IPS DF 6.9 (cell line): ENCODE data around the gene ITGB7.
A peak's percentile ranks its signal among the peaks of the same experiment; 100 is the strongest.

Source experiments
- DNase-seq: peaks from one replicate; pipeline ENCODE4 v3.0.0-alpha.2; 2013; ENCODE audit warnings: low read depth, low spot score
- H3K27ac ChIP-seq: one replicate; pipeline ENCODE4 v1.5.1; 2013; ENCODE audit warnings: low read length, control low read depth
- H3K27me3 ChIP-seq: 2 replicates; pipeline ENCODE4 v1.6.1; 2013; ENCODE audit warnings: mild to moderate bottlenecking, low read length; ENCODE audit not compliant: control insufficient read depth, insufficient read depth
- H3K36me3 ChIP-seq: 2 replicates; pipeline ENCODE4 v1.6.1; 2013; ENCODE audit warnings: low read length; ENCODE audit not compliant: control insufficient read depth, insufficient read depth
- H3K4me1 ChIP-seq: 2 replicates; pipeline ENCODE4 v1.6.1; 2013; ENCODE audit warnings: low read length; ENCODE audit not compliant: control insufficient read depth, insufficient read depth
- H3K4me3 ChIP-seq: 2 replicates; pipeline ENCODE4 v1.5.1; 2013; ENCODE audit warnings: mild to moderate bottlenecking, low read length
- H3K9me3 ChIP-seq: 2 replicates; pipeline ENCODE4 v1.6.1; 2013; ENCODE audit warnings: low read length, inconsistent platforms; ENCODE audit not compliant: control insufficient read depth, insufficient read depth
- WGBS: extraction: QIAGEN DNeasy Blood & Tissue Kit; methylation state at CpG from one replicate; pipeline ENCODE4 v1.1.7; 2013; ENCODE audit warnings: mixed read lengths, missing lambda C conversion rate; ENCODE audit not compliant: insufficient read length, insufficient coverage; 5-methylcytosine and 5-hydroxymethylcytosine counted together

The ITGB7 gene

GRCh38 chr12:53239643-53240258, 32.7 kb upstream of the ITGB7 start:
- DNase-seq = no peak
- WGBS = no CpG with 5 or more reads among the region's 10 CpGs
- Histone ChIP-seq H3K4me3 (no peak overlapping the region), H3K36me3 (no peaks in the 10 kb centered on the region), H3K27me3 (no peaks in the 10 kb centered on the region), H3K9me3 (no peaks in the 10 kb centered on the region), H3K4me1 (peaks cover 12% of the 10 kb centered on the region), H3K27ac (no peak overlapping the region)

- Histone ChIP-seq H3K27ac (no peak overlapping the region), H3K36me3 (no peaks in the 10 kb centered on the region), H3K27me3 (no peaks in the 10 kb centered on the region), H3K4me1 (peaks cover 23% of the 10 kb centered on the region), H3K4me3 (no peak overlapping the region), H3K9me3 (no peaks in the 10 kb centered on the region)
- DNase-seq = no peak
- WGBS = no CpG with 5 or more reads among the region's 1 CpG
Observed at GRCh38 chr12:53236443-53237111, 29.5 kb upstream of the ITGB7 start.

- Histone ChIP-seq H3K4me1 (peaks cover 23% of the 10 kb centered on the region), H3K4me3 (no peak overlapping the region), H3K36me3 (no peaks in the 10 kb centered on the region), H3K27me3 (no peaks in the 10 kb centered on the region), H3K27ac (no peak overlapping the region), H3K9me3 (no peaks in the 10 kb centered on the region)
- DNase-seq = no peak
- no CpG with 5 or more reads among the region's 9 CpGs for WGBS
Observed at GRCh38 chr12:53235742-53236442, 28.8 kb upstream of the ITGB7 start.

- Histone ChIP-seq H3K4me1 (peaks cover 25% of the 10 kb centered on the region), H3K27ac (no peak overlapping the region)
- no CpG with 5 or more reads among the region's 3 CpGs for WGBS
Observed at GRCh38 chr12:53235164-53235563, 28.1 kb upstream of the ITGB7 start.

GRCh38 chr12:53234271-53234914, 27.3 kb upstream of the ITGB7 start:
- no peaks in the 10 kb centered on the region for H3K9me3 ChIP-seq
- no peaks in the 10 kb centered on the region for H3K27me3 ChIP-seq
- no peak overlapping the region for H3K27ac ChIP-seq
- no peak overlapping the region for H3K4me3 ChIP-seq
- no peak for DNase-seq
- no peaks in the 10 kb centered on the region for H3K36me3 ChIP-seq
- peaks cover 27% of the 10 kb centered on the region for H3K4me1 ChIP-seq
- no CpG with 5 or more reads among the region's 12 CpGs for WGBS

More at GRCh38 chr12:53235164-53235563, 28.1 kb upstream of the ITGB7 start:
- DNase-seq = no peak
- no peak overlapping the region for H3K4me3 ChIP-seq
- H3K36me3 ChIP-seq = no peaks in the 10 kb centered on the region
- no peaks in the 10 kb centered on the region for H3K27me3 ChIP-seq
- no peaks in the 10 kb centered on the region for H3K9me3 ChIP-seq

GRCh38 chr12:53233671-53234121, 26.6 kb upstream of the ITGB7 start:
- no peak for DNase-seq
- H3K27me3 ChIP-seq = no peaks in the 10 kb centered on the region
- no peaks in the 10 kb centered on the region for H3K9me3 ChIP-seq
- no peaks in the 10 kb centered on the region for H3K36me3 ChIP-seq
- H3K27ac ChIP-seq = no peak overlapping the region
- H3K4me3 ChIP-seq = no peak overlapping the region
- WGBS = no CpG with 5 or more reads among the region's 7 CpGs
- H3K4me1 ChIP-seq = peaks cover 27% of the 10 kb centered on the region

GRCh38 chr12:53232646-53233461, 25.8 kb upstream of the ITGB7 start:
- Histone ChIP-seq H3K27me3 (no peaks in the 10 kb centered on the region), H3K4me3 (peak overlapping the region; percentile 40; the same call in 1 of the 2 replicates), H3K9me3 (no peaks in the 10 kb centered on the region), H3K27ac (no peak overlapping the region), H3K36me3 (no peaks in the 10 kb centered on the region), H3K4me1 (peaks cover 27% of the 10 kb centered on the region)
- WGBS = no CpG with 5 or more reads among the region's 11 CpGs
- no peak for DNase-seq

- no peaks in the 10 kb centered on the region for H3K27me3 ChIP-seq
- no peak within 1 kb of the TSS for H3K27ac ChIP-seq
- H3K4me1 ChIP-seq = peaks cover 27% of the 10 kb centered on the region
- no peak for DNase-seq
- no peaks in the 10 kb centered on the region for H3K36me3 ChIP-seq
- WGBS = no CpG with 5 or more reads among the region's 44 CpGs
- H3K9me3 ChIP-seq = no peaks in the 10 kb centered on the region
- H3K4me3 ChIP-seq = peak within 1 kb of the TSS; percentile 64; the same call in 1 of the 2 replicates
Observed at GRCh38 chr12:53231921-53232645, 25.0 kb upstream of the ITGB7 start, which contains the start of gene RARG. RARG (minus strand) TSS chr12:53232209; CDS start chr12:53227545, 4,664 bp downstream.

GRCh38 chr12:53231671-53231920, 24.5 kb upstream of the ITGB7 start:
- Histone ChIP-seq H3K4me3 (peak overlapping the region; percentile 64; the same call in 1 of the 2 replicates), H3K9me3 (no peaks in the 10 kb centered on the region), H3K27me3 (no peaks in the 10 kb centered on the region), H3K36me3 (no peaks in the 10 kb centered on the region), H3K27ac (no peak overlapping the region), H3K4me1 (peaks cover 27% of the 10 kb centered on the region)
- no CpG with 5 or more reads among the region's 9 CpGs for WGBS
- no peak for DNase-seq
